HEK293 (cell line): ENCODE measurements around the gene PPDPF.
A peak's percentile ranks its signal among the peaks of the same experiment; 100 is the strongest.

Experiments
- CTCF ChIA-PET: fragments of 350-600 bp; formaldehyde crosslinking; extraction: SDS; loops from one replicate; lab custom pipeline; 2021; ENCODE audit warnings: antibody characterized with exemption; lab: Yijun Ruan, JAX
- POLR2A ChIA-PET: fragments of 300-600 bp; formaldehyde crosslinking; extraction: SDS; loops from one replicate; lab custom pipeline; 2020; ENCODE audit warnings: antibody characterized with exemption, inconsistent platforms; lab: Yijun Ruan, JAX
- H3K27ac ChIP-seq: fragments of 200-500 bp; sonication (Bioruptor generic); 2 replicates; pipeline ENCODE4 v1.5.1; 2014; ENCODE audit warnings: low read depth, low read length, control low read depth, inconsistent platforms; ENCODE audit errors: extremely low read depth
- H3K36me3 ChIP-seq, 2 experiments: fragments of 200-500 bp in 1 of 2; sonication (Bioruptor generic) in 1 of 2; 1 replicate in 1 of 2; 2 replicates in 1 of 2; pipeline ENCODE4 v1.5.1; 2014 to 2017; ENCODE audit warnings: inconsistent platforms in 2 of 2, low read length in 2 of 2; ENCODE audit not compliant: control insufficient read depth in 2 of 2, insufficient read depth in 1 of 2
- H3K4me1 ChIP-seq: fragments of 200-500 bp; sonication (Bioruptor generic); 2 replicates; pipeline ENCODE4 v1.5.1; 2014; ENCODE audit warnings: mild to moderate bottlenecking, low read length, inconsistent platforms; ENCODE audit not compliant: control insufficient read depth, insufficient read depth
- H3K4me3 ChIP-seq: 2 replicates; pipeline ENCODE4 v1.5.1; 2011; ENCODE audit warnings: low read depth, mild to moderate bottlenecking, control low read depth, low read length, moderate library complexity
- H3K9me3 ChIP-seq: fragments of 200-500 bp; sonication (Bioruptor generic); 2 replicates; pipeline ENCODE4 v1.5.1; 2014; ENCODE audit warnings: low read depth, low read length, inconsistent platforms; ENCODE audit not compliant: control insufficient read depth, insufficient read depth
- BCL11A ChIP-seq: fragments of 450-650 bp; formaldehyde crosslinking; IDR thresholded peaks from 2 replicates; pipeline ENCODE4 v1.5.1; 2016; ENCODE audit warnings: low read depth, missing biosample characterization, missing genetic modification characterization
- FEZF1 ChIP-seq: fragments of 450-650 bp; formaldehyde crosslinking; IDR thresholded peaks from 2 replicates; pipeline ENCODE4 v1.5.1; 2016; ENCODE audit warnings: missing biosample characterization, missing genetic modification characterization
- GLIS2 ChIP-seq: fragments of 450-650 bp; formaldehyde crosslinking; IDR thresholded peaks from 2 replicates; pipeline ENCODE4 v1.5.1; 2016; ENCODE audit warnings: missing biosample characterization, missing genetic modification characterization
- IKZF3 ChIP-seq: fragments of 450-650 bp; IDR thresholded peaks from 2 replicates; pipeline ENCODE4 v1.5.0; 2018; ENCODE audit warnings: missing biosample characterization, mild to moderate bottlenecking, missing genetic modification characterization, moderate library complexity
- KLF8 ChIP-seq: fragments of 450-650 bp; formaldehyde crosslinking; IDR thresholded peaks from 2 replicates; pipeline ENCODE4 v1.5.1; 2016; ENCODE audit warnings: missing biosample characterization, missing genetic modification characterization
- MYNN ChIP-seq: fragments of 450-650 bp; formaldehyde crosslinking; IDR thresholded peaks from 2 replicates; pipeline ENCODE4 v1.5.1; 2016; ENCODE audit warnings: missing biosample characterization, missing genetic modification characterization, borderline replicate concordance
- REPIN1 ChIP-seq: fragments of 450-650 bp; formaldehyde crosslinking; IDR thresholded peaks from 2 replicates; pipeline ENCODE4 v1.5.1; 2017; ENCODE audit warnings: missing biosample characterization, missing genetic modification characterization, low read depth
- SCRT2 ChIP-seq: fragments of 450-650 bp; formaldehyde crosslinking; IDR thresholded peaks from 2 replicates; pipeline ENCODE4 v1.5.1; 2016; ENCODE audit warnings: missing biosample characterization, missing genetic modification characterization
- ZBTB7A ChIP-seq: fragments of 450-650 bp; formaldehyde crosslinking; IDR thresholded peaks from 2 replicates; pipeline ENCODE4 v1.5.1; 2016; ENCODE audit warnings: low read depth, missing biosample characterization, missing genetic modification characterization
- ZIC2 ChIP-seq: fragments of 450-650 bp; formaldehyde crosslinking; IDR thresholded peaks from 2 replicates; pipeline ENCODE4 v1.5.1; 2016; ENCODE audit warnings: missing biosample characterization, missing genetic modification characterization
- ZNF202 ChIP-seq: fragments of 450-650 bp; formaldehyde crosslinking; IDR thresholded peaks from 2 replicates; pipeline ENCODE4 v1.5.1; 2016; ENCODE audit warnings: missing biosample characterization, missing genetic modification characterization, borderline replicate concordance
- ZNF549 ChIP-seq: fragments of 450-650 bp; IDR thresholded peaks from 2 replicates; pipeline ENCODE4 v1.5.1; 2018; ENCODE audit warnings: missing biosample characterization, missing genetic modification characterization, mild to moderate bottlenecking, inconsistent platforms, moderate library complexity
- ZNF560 ChIP-seq: fragments of 450-650 bp; formaldehyde crosslinking; IDR thresholded peaks from 2 replicates; pipeline ENCODE4 v1.5.1; 2017; ENCODE audit warnings: missing biosample characterization, missing genetic modification characterization, borderline replicate concordance
- ZNF621 ChIP-seq: fragments of 450-650 bp; formaldehyde crosslinking; IDR thresholded peaks from 2 replicates; pipeline ENCODE4 v1.5.1; 2017; ENCODE audit warnings: missing biosample characterization, missing genetic modification characterization
- ZNF768 ChIP-seq: fragments of 450-650 bp; formaldehyde crosslinking; IDR thresholded peaks from 2 replicates; pipeline ENCODE4 v1.5.1; 2018; ENCODE audit warnings: missing biosample characterization, mild to moderate bottlenecking, missing genetic modification characterization
- TF ChIP-seq, protein P1 (sequence below): fragments of 450-650 bp; formaldehyde crosslinking; IDR thresholded peaks from 2 replicates; pipeline ENCODE4 v1.5.1; 2016; ENCODE audit warnings: missing biosample characterization, missing genetic modification characterization
- TF ChIP-seq, protein P2 (sequence below): fragments of 450-650 bp; formaldehyde crosslinking; IDR thresholded peaks from 2 replicates; pipeline ENCODE4 v1.5.1; 2016; ENCODE audit warnings: missing biosample characterization, missing genetic modification characterization
- TF ChIP-seq, protein P3 (sequence below): fragments of 450-650 bp; formaldehyde crosslinking; conservative IDR thresholded peaks from 2 replicates; pipeline ENCODE4 v1.5.1; 2016; ENCODE audit warnings: low read depth, missing biosample characterization, missing genetic modification characterization
- TF ChIP-seq, protein P4 (sequence below): fragments of 450-650 bp; formaldehyde crosslinking; IDR thresholded peaks from 2 replicates; pipeline ENCODE4 v1.5.1; 2016; ENCODE audit warnings: missing biosample characterization, missing genetic modification characterization

The PPDPF gene

DNA sequence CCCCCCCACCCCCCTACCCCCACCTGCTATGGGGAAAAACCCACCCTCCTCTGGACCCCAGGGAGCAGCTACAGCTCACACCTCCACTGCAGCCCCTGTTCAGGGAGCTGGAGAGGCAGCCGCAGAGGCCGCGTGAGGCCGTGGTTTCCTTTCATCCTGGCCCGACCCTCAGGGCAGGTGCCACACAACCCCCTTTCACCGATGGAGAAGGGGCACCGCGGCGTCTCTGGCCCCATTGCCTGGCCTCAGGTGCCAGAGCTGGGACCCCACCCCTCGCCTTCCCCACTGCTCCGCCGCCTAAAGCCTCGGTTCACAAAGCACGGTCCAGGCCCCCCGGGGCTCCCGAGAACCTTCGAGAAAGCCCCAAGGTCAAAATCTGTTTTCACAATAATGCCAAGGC lies 36.3 kb upstream of the PPDPF start:
- H3K27ac ChIP-seq, result no peak overlapping the region
- peaks cover 0 to 13% of the 10 kb centered on the region in 2 experiments; a peak in 1 of 3 replicates for H3K36me3 ChIP-seq
- H3K4me1 ChIP-seq, result peaks cover 6% of the 10 kb centered on the region
- CTCF ChIA-PET, result interaction anchor here (0.5 to 1.2 kb wide), 3 partner anchors 12 to 175 kb away, joined by 3 to 4 read pairs (median 4); no protein-coding TSS in a partner anchor
- no peaks in the 10 kb centered on the region for H3K9me3 ChIP-seq
- no peak for TF ChIP-seq ZNF560 (tag by site-specific recombination)
- TF ChIP-seq, all 188 proteins: peak for 0
- H3K4me3 ChIP-seq, result no peak overlapping the region
- POLR2A ChIA-PET, result interaction anchor here (1.0 kb wide), 1 partner anchor 36 kb away, joined by 5 read pairs; the partner anchor contains the start of gene PPDPF

DNA sequence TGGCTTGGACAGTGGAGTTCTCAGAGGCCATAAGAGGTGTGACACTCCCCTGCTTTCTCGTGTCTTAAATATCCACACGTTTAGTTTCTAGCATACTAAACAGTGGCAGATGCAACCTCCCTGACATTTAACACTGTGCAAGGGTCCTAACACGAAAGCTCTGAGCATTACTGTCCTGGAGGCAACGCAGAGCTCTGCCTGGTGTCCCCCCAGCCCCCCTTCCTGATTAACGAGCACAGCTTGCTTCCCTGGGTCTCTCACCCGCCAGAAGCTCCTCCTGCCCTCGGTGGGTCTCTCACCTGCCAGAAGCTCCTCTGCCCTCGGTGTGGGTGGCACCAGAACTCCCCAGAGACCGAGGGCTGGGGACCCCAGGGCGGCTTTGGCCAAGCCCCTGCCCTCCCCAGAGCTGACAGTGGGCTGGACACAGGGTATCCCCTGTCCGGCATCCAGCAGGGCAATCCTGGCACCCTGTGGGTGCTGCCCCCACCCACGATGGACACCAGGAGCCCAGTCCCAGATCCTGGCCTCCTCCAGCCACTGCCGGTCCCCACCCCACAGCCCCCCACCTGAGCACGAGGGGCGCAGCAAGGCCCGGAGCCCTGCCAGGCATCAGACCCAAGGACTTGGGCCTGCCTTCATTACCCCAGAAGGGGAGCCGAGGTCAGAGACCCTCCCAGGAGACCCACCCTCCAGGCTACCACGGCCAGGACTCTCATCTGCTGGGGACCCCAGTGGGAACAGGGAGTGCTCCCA lies 35.7 kb upstream of the PPDPF start:
- peak; percentile 64 for TF ChIP-seq GLIS2 (tag by site-specific recombination)
- TF ChIP-seq, protein P1, sequence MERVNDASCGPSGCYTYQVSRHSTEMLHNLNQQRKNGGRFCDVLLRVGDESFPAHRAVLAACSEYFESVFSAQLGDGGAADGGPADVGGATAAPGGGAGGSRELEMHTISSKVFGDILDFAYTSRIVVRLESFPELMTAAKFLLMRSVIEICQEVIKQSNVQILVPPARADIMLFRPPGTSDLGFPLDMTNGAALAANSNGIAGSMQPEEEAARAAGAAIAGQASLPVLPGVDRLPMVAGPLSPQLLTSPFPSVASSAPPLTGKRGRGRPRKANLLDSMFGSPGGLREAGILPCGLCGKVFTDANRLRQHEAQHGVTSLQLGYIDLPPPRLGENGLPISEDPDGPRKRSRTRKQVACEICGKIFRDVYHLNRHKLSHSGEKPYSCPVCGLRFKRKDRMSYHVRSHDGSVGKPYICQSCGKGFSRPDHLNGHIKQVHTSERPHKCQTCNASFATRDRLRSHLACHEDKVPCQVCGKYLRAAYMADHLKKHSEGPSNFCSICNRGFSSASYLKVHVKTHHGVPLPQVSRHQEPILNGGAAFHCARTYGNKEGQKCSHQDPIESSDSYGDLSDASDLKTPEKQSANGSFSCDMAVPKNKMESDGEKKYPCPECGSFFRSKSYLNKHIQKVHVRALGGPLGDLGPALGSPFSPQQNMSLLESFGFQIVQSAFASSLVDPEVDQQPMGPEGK (tag by site-specific recombination), result peak; percentile 67; the same call in 1 of the 2 replicates
- no peak for TF ChIP-seq ZIC2 (tag by site-specific recombination)
- TF ChIP-seq BCL11A, result peak; percentile 30; the same call in 1 of the 2 replicates
- TF ChIP-seq, protein P2, sequence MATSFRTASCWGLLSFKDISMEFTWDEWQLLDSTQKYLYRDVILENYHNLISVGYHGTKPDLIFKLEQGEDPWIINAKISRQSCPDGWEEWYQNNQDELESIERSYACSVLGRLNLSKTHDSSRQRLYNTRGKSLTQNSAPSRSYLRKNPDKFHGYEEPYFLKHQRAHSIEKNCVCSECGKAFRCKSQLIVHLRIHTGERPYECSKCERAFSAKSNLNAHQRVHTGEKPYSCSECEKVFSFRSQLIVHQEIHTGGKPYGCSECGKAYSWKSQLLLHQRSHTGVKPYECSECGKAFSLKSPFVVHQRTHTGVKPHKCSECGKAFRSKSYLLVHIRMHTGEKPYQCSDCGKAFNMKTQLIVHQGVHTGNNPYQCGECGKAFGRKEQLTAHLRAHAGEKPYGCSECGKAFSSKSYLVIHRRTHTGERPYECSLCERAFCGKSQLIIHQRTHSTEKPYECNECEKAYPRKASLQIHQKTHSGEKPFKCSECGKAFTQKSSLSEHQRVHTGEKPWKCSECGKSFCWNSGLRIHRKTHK (tag by site-specific recombination), result no peak
- CTCF ChIA-PET, result interaction anchor here (0.5 to 1.2 kb wide), 3 partner anchors 11 to 176 kb away, joined by 3 to 4 read pairs (median 4); no protein-coding TSS in a partner anchor
- POLR2A ChIA-PET, result interaction anchor here (1.0 kb wide), 1 partner anchor 36 kb away, joined by 5 read pairs; the partner anchor contains the start of gene PPDPF

DNA sequence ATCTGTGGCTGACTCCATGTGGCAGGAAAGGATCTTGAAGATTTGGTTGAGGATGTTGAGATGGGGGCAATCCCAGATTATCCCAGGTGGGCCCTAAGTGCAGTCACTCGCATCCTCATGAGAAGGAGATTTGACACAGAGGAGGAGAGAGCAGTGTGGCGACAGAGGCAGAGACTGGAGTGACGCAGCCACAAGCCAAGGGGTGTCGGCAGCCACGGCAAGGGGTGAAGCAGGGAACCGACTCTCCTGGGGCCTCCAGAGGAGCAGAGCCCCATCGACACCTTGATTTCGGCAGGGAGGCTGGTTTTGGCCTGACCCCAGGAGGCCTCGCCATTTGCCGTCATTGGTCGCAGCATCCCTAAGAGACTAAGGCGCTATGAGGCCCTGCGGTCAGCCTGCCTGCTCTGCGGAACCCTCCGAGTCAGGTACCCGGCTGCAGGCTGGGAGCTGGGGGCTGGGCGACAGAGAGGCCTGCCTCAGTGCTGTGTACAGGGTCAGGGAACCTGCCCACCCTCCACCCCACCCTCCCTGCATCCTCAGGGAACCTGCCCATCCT lies 34.2 kb upstream of the PPDPF start:
- CTCF ChIA-PET, result no interaction called here
- POLR2A ChIA-PET, result interaction anchor here (1.0 kb wide), 1 partner anchor 40 kb away, joined by 3 read pairs; no protein-coding TSS in a partner anchor
- TF ChIP-seq KLF8 (tag by site-specific recombination), result peak; percentile 34; the same call in 1 of the 2 replicates
- TF ChIP-seq ZNF549, result no peak
- no peak for TF ChIP-seq SCRT2 (tag by site-specific recombination)
- 0 out of 2 replicates have a peak, but pooled peaks have one; percentile 32 for TF ChIP-seq ZBTB7A (tag by site-specific recombination)
- no peak for TF ChIP-seq FEZF1 (tag by site-specific recombination)
- no peak for TF ChIP-seq ZNF621 (tag by site-specific recombination)
- no peak for TF ChIP-seq REPIN1
- TF ChIP-seq ZNF202, result no peak
- TF ChIP-seq MYNN (tag by site-specific recombination), result no peak
- no peak for TF ChIP-seq IKZF3
- TF ChIP-seq, protein P3, sequence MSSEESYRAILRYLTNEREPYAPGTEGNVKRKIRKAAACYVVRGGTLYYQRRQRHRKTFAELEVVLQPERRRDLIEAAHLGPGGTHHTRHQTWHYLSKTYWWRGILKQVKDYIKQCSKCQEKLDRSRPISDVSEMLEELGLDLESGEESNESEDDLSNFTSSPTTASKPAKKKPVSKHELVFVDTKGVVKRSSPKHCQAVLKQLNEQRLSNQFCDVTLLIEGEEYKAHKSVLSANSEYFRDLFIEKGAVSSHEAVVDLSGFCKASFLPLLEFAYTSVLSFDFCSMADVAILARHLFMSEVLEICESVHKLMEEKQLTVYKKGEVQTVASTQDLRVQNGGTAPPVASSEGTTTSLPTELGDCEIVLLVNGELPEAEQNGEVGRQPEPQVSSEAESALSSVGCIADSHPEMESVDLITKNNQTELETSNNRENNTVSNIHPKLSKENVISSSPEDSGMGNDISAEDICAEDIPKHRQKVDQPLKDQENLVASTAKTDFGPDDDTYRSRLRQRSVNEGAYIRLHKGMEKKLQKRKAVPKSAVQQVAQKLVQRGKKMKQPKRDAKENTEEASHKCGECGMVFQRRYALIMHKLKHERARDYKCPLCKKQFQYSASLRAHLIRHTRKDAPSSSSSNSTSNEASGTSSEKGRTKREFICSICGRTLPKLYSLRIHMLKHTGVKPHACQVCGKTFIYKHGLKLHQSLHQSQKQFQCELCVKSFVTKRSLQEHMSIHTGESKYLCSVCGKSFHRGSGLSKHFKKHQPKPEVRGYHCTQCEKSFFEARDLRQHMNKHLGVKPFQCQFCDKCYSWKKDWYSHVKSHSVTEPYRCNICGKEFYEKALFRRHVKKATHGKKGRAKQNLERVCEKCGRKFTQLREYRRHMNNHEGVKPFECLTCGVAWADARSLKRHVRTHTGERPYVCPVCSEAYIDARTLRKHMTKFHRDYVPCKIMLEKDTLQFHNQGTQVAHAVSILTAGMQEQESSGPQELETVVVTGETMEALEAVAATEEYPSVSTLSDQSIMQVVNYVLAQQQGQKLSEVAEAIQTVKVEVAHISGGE (tag by site-specific recombination), result no peak
- TF ChIP-seq ZNF768 (tag by site-specific recombination), result no peak
- TF ChIP-seq, protein P4, sequence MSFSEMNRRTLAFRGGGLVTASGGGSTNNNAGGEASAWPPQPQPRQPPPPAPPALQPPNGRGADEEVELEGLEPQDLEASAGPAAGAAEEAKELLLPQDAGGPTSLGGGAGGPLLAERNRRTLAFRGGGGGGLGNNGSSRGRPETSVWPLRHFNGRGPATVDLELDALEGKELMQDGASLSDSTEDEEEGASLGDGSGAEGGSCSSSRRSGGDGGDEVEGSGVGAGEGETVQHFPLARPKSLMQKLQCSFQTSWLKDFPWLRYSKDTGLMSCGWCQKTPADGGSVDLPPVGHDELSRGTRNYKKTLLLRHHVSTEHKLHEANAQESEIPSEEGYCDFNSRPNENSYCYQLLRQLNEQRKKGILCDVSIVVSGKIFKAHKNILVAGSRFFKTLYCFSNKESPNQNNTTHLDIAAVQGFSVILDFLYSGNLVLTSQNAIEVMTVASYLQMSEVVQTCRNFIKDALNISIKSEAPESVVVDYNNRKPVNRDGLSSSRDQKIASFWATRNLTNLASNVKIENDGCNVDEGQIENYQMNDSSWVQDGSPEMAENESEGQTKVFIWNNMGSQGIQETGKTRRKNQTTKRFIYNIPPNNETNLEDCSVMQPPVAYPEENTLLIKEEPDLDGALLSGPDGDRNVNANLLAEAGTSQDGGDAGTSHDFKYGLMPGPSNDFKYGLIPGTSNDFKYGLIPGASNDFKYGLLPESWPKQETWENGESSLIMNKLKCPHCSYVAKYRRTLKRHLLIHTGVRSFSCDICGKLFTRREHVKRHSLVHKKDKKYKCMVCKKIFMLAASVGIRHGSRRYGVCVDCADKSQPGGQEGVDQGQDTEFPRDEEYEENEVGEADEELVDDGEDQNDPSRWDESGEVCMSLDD (tag by site-specific recombination), result 0 out of 2 replicates have a peak, but pooled peaks have one; percentile 12

More for the DNA sequence above, 35.7 kb upstream of the PPDPF start:
- no peaks in the 10 kb centered on the region for H3K9me3 ChIP-seq
- no peak overlapping the region for H3K4me3 ChIP-seq
- no peak overlapping the region for H3K27ac ChIP-seq
- peaks cover 0 to 15% of the 10 kb centered on the region in 2 experiments; a peak in 1 of 3 replicates for H3K36me3 ChIP-seq
- peaks cover 6% of the 10 kb centered on the region for H3K4me1 ChIP-seq

More for the DNA sequence above, 34.2 kb upstream of the PPDPF start:
- H3K4me3 ChIP-seq, result no peak overlapping the region
- H3K36me3 ChIP-seq, result peaks cover 0 to 27% of the 10 kb centered on the region in 2 experiments; a peak in 2 of 3 replicates
- H3K27ac ChIP-seq, result no peak overlapping the region
- H3K9me3 ChIP-seq, result no peaks in the 10 kb centered on the region
- H3K4me1 ChIP-seq, result peaks cover 6% of the 10 kb centered on the region
